ENCODE measurements around the gene CTBP2.

Gene CTBP2

GRCh38 chr10:125024497-125025234, 135.7 kb downstream of the CTBP2 start:
- no peak overlapping the region for H3K4me3 ChIP-seq (ENCODE audit: low read depth, low read length)
- no peak for DNase-seq (ENCODE audit: low read depth, low spot score)
- in situ Hi-C loops (cut with HindIII; ENCODE audit: low sequenced_read_pairs): no loop called here
- TF ChIP-seq, protein P1, sequence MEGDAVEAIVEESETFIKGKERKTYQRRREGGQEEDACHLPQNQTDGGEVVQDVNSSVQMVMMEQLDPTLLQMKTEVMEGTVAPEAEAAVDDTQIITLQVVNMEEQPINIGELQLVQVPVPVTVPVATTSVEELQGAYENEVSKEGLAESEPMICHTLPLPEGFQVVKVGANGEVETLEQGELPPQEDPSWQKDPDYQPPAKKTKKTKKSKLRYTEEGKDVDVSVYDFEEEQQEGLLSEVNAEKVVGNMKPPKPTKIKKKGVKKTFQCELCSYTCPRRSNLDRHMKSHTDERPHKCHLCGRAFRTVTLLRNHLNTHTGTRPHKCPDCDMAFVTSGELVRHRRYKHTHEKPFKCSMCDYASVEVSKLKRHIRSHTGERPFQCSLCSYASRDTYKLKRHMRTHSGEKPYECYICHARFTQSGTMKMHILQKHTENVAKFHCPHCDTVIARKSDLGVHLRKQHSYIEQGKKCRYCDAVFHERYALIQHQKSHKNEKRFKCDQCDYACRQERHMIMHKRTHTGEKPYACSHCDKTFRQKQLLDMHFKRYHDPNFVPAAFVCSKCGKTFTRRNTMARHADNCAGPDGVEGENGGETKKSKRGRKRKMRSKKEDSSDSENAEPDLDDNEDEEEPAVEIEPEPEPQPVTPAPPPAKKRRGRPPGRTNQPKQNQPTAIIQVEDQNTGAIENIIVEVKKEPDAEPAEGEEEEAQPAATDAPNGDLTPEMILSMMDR (IDR thresholded peaks at IDR 0.05; ENCODE audit: low read depth, low read length): no peak

- DNase-seq (ENCODE audit: low read depth, low spot score): no peak
- H3K4me3 ChIP-seq (ENCODE audit: low read depth, low read length): no peak overlapping the region
- TF ChIP-seq, protein P1 (IDR thresholded peaks at IDR 0.05; ENCODE audit: low read depth, low read length): no peak
- in situ Hi-C loops (cut with HindIII; ENCODE audit: low sequenced_read_pairs): no loop called here
Measured at GRCh38 chr10:125023862-125024496, 136.4 kb downstream of the CTBP2 start.

DNA sequence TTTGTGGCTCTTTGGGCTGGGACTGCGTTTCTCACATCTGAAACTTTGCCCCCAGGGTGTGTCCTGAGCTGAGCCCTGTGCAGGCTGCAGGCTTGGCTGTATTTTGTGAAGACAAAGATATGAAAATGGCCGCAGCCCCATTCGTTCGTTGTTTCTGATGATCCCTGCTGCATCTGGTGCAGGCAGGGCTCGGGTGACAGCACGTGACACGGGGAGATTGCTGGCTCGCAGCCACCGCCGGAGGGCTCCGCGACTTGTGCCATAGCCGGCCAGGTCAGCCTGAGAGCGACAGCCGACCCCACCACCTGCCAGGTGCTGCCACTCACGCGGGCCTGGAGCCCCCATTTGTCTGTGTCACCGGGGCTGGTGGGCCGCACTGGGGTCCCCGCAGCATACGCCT, 137.1 kb downstream of the CTBP2 start:
- H3K4me3 ChIP-seq (ENCODE audit: low read depth, low read length): no peak overlapping the region
- DNase-seq (ENCODE audit: low read depth, low spot score): no peak
- TF ChIP-seq, protein P1 (IDR thresholded peaks at IDR 0.05; ENCODE audit: low read depth, low read length): no peak
- in situ Hi-C loops (cut with HindIII; ENCODE audit: low sequenced_read_pairs): no loop called here

- TF ChIP-seq, protein P1 (IDR thresholded peaks at IDR 0.05; ENCODE audit: low read depth, low read length): no peak
- DNase-seq (ENCODE audit: low read depth, low spot score): no peak
- H3K4me3 ChIP-seq (ENCODE audit: low read depth, low read length): no peak overlapping the region
- in situ Hi-C loops (cut with HindIII; ENCODE audit: low sequenced_read_pairs): no loop called here
Measured at GRCh38 chr10:125022671-125023070, 137.7 kb downstream of the CTBP2 start.

DNA sequence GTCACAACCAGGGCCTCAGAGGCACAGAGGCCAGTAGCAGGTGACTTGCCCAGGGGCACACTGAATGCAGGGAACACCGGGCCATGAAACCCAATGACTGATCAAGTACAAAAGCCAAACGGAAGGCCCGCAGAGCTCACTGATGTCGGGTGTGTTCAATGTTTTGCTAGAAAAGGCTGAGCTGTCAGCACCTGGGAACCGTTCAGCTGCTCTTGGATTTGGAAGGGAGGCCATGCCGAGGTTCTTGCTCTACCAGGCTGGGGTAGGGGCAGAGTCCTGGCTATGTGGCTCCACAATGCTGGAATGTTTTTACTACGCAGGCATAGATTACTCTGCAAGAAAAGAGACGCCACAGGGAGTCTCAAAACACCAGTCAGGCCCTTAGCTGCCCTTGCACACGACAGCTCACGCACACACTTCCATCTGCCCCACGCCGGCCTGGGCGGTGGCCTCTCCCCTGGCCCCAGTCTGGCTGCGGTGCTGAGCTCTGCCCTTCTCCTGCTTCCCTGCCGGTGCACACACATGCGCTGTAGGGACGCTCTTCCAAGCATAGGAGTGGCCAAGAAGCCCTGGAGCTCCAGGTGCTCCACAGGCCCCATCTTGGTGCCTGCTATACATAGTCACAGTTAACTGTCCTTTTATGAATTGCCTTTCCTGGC, 138.5 kb downstream of the CTBP2 start:
- DNase-seq (ENCODE audit: low read depth, low spot score): no peak
- TF ChIP-seq, protein P1 (IDR thresholded peaks at IDR 0.05; ENCODE audit: low read depth, low read length): no peak
- in situ Hi-C loops (cut with HindIII; ENCODE audit: low sequenced_read_pairs): no loop called here
- H3K4me3 ChIP-seq (ENCODE audit: low read depth, low read length): no peak overlapping the region

DNA sequence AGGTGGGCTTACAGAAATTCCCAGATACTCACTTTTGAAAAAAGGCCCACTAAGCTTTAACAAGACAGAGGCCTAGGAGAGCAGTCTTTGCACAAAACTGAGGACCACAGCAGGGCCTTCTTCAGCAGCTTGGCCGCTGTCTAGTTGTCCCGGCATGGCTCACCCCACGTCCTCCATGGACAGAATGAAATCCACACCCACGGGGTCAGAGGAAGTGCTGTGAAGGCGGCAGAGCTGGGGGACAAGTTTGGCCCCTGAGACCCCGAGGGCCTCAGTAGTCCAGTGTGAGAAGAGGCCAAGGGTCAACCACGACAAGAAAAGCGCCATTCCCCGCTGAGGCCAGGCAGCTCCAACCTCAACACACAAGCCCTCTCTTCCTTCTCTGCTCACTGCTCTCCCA, 139.5 kb downstream of the CTBP2 start:
- DNase-seq (ENCODE audit: low read depth, low spot score): no peak
- in situ Hi-C loops (cut with HindIII; ENCODE audit: low sequenced_read_pairs): no loop called here
- H3K4me3 ChIP-seq (ENCODE audit: low read depth, low read length): no peak overlapping the region
- TF ChIP-seq, protein P1 (IDR thresholded peaks at IDR 0.05; ENCODE audit: low read depth, low read length): no peak
